Measurements from ENCODE around the gene CBX1. TPM values are rescaled to one million over a fixed set of nuclear protein-coding genes. Genes with fewer than 3 reads are reported as not detected.

Gene CBX1
- total and polyA plus RNA-seq, 2 experiments from 2014 or later: 38.3 to 102 TPM

- no peak overlapping the region for H3K27ac ChIP-seq
- no peak overlapping the region for H3K4me3 ChIP-seq
- peaks cover 48% of the 10 kb centered on the region for H3K36me3 ChIP-seq
- DNase-seq (ENCODE audit: low read depth in 1 of 2, low spot score in 1 of 2): no peak
- peaks cover 29% of the 10 kb centered on the region for H3K4me1 ChIP-seq (ENCODE audit: low read depth)
- no peaks in the 10 kb centered on the region for H3K9me3 ChIP-seq (ENCODE audit: low read depth)
- no peaks in the 10 kb centered on the region for H3K27me3 ChIP-seq
- TF ChIP-seq, protein P1, sequence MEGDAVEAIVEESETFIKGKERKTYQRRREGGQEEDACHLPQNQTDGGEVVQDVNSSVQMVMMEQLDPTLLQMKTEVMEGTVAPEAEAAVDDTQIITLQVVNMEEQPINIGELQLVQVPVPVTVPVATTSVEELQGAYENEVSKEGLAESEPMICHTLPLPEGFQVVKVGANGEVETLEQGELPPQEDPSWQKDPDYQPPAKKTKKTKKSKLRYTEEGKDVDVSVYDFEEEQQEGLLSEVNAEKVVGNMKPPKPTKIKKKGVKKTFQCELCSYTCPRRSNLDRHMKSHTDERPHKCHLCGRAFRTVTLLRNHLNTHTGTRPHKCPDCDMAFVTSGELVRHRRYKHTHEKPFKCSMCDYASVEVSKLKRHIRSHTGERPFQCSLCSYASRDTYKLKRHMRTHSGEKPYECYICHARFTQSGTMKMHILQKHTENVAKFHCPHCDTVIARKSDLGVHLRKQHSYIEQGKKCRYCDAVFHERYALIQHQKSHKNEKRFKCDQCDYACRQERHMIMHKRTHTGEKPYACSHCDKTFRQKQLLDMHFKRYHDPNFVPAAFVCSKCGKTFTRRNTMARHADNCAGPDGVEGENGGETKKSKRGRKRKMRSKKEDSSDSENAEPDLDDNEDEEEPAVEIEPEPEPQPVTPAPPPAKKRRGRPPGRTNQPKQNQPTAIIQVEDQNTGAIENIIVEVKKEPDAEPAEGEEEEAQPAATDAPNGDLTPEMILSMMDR (IDR thresholded peaks at IDR 0.05; ENCODE audit: low read depth, low read length): no peak
These were observed 44.4 kb downstream of the CBX1 start for GRCh38 chr17:48056879-48057278.

- TF ChIP-seq, protein P1 (IDR thresholded peaks at IDR 0.05; ENCODE audit: low read depth, low read length): no peak
- Histone ChIP-seq H3K4me1 (ENCODE audit: low read depth) (peaks cover 35% of the 10 kb centered on the region), H3K36me3 (peaks cover 42% of the 10 kb centered on the region), H3K9me3 (ENCODE audit: low read depth) (no peaks in the 10 kb centered on the region), H3K27me3 (no peaks in the 10 kb centered on the region), H3K4me3 (no peak overlapping the region), H3K27ac (no peak overlapping the region)
- no peak for DNase-seq (ENCODE audit: low read depth in 1 of 2, low spot score in 1 of 2)
These were observed 45.0 kb downstream of the CBX1 start for GRCh38 chr17:48056246-48056745.

GRCh38 chr17:48055531-48056245 is 45.6 kb downstream of the CBX1 start:
- DNase-seq (ENCODE audit: low read depth in 1 of 2, low spot score in 1 of 2): peak in 1 of 2 donors; percentile 90
- Histone ChIP-seq H3K27me3 (no peaks in the 10 kb centered on the region), H3K36me3 (peaks cover 42% of the 10 kb centered on the region), H3K27ac (no peak overlapping the region), H3K9me3 (ENCODE audit: low read depth) (no peaks in the 10 kb centered on the region), H3K4me3 (no peak overlapping the region), H3K4me1 (ENCODE audit: low read depth) (peaks cover 37% of the 10 kb centered on the region)
- TF ChIP-seq, protein P1 (IDR thresholded peaks at IDR 0.05; ENCODE audit: low read depth, low read length): no peak

GRCh38 chr17:48054238-48055185 is 46.8 kb downstream of the CBX1 start:
- H3K27me3 ChIP-seq: no peaks in the 10 kb centered on the region
- H3K4me1 ChIP-seq (ENCODE audit: low read depth): peaks cover 41% of the 10 kb centered on the region
- H3K36me3 ChIP-seq: peaks cover 32% of the 10 kb centered on the region
- H3K4me3 ChIP-seq: peak overlapping the region; percentile 25
- TF ChIP-seq, protein P1 (IDR thresholded peaks at IDR 0.05; ENCODE audit: low read depth, low read length): no peak
- H3K9me3 ChIP-seq (ENCODE audit: low read depth): no peaks in the 10 kb centered on the region
- peak overlapping the region; percentile 95 for H3K27ac ChIP-seq
- DNase-seq (ENCODE audit: low read depth in 1 of 2, low spot score in 1 of 2): peak; percentile 90 to 97

- Histone ChIP-seq H3K4me3 (no peak overlapping the region), H3K27me3 (no peaks in the 10 kb centered on the region), H3K27ac (peak overlapping the region; percentile 95), H3K9me3 (ENCODE audit: low read depth) (no peaks in the 10 kb centered on the region), H3K4me1 (ENCODE audit: low read depth) (peaks cover 45% of the 10 kb centered on the region), H3K36me3 (peaks cover 25% of the 10 kb centered on the region)
- no peak for DNase-seq (ENCODE audit: low read depth in 1 of 2, low spot score in 1 of 2)
- TF ChIP-seq, protein P1 (IDR thresholded peaks at IDR 0.05; ENCODE audit: low read depth, low read length): no peak
These were observed 47.5 kb downstream of the CBX1 start for GRCh38 chr17:48053758-48054237.

Measured in cardiac muscle cell (in vitro differentiated cells and primary cell).